GM12891 (cell line): ENCODE data around the gene FAM240A.

Source experiments
- DNase-seq: peaks from one replicate; pipeline ENCODE4 v3.0.0; 2011; ENCODE audit warnings: low spot score; ENCODE audit not compliant: insufficient read length
- FAIRE-seq: peaks from 2 replicates; lab custom pipeline; 2011; peaks lifted over from hg19 to GRCh38; lab: Jason Lieb, UNC
- PAX5 ChIP-seq: IDR thresholded peaks from 2 replicates; pipeline ENCODE4 v1.6.1; 2011; ENCODE audit warnings: low read length, moderate library complexity, mild to moderate bottlenecking; ENCODE audit not compliant: insufficient read depth, severe bottlenecking
- POLR2A ChIP-seq: IDR thresholded peaks from 2 replicates; pipeline ENCODE4 v1.6.1; 2011; ENCODE audit warnings: low read depth, low read length, control low read depth
- POLR2AphosphoS5 ChIP-seq: IDR thresholded peaks from 2 replicates; pipeline ENCODE4 v1.6.1; 2011; ENCODE audit warnings: low read depth, low read length, control low read depth
- POU2F2 ChIP-seq: IDR thresholded peaks from 2 replicates; pipeline ENCODE4 v1.6.1; 2011; ENCODE audit warnings: low read depth, mild to moderate bottlenecking, control low read depth, low read length, moderate library complexity
- SPI1 ChIP-seq: IDR thresholded peaks from 2 replicates; pipeline ENCODE4 v1.6.1; 2011; ENCODE audit warnings: low read depth, low read length, control low read depth
- TAF1 ChIP-seq: IDR thresholded peaks from 2 replicates; pipeline ENCODE4 v1.6.1; 2011; ENCODE audit warnings: low read depth, low read length, control low read depth

The FAM240A gene

DNA sequence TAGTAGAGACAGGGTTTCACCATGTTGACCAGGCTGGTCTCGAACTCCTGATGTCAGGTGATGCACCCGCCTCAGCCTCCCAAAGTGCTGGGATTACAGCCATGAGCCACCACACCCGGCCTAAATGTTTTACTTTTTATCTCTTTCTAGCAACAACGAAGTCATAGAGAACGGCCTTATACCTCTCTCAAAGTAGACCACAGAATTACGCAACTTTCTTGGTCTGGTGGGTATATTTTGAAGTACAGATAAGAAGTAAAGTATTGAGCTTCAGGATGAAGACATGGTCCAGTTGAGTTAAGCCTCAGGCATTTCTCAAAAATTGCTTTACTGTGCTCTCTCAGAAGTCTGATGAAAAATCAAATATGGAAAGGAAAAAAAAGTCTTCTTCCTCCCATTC lies 30.6 kb downstream of the FAM240A start:
- FAIRE-seq (no peak), DNase-seq (no peak)
- TF ChIP-seq POLR2A = no peak
- no peak for TF ChIP-seq POLR2AphosphoS5
- no peak for TF ChIP-seq TAF1
- no peak for TF ChIP-seq PAX5
- TF ChIP-seq SPI1 = no peak
- TF ChIP-seq POU2F2 = no peak

DNA sequence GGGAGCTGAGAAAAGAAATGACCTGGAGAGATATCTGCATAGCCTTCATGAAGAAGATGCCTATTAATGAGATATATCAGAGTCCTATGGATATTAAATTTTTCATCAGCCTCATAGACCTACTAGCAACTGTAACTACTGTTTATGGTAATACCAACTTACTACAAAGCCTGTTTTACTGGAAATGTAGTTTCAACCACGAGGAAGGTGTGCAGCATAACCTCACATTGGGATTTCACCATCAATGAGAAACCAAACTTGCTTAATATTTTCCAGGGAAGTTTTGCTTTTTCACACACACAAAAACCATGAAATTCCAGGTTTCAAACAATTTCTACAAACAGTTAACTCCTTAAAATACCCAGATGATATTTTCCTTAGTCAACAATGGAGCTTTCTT lies 31.4 kb downstream of the FAM240A start:
- DNase-seq (no peak), FAIRE-seq (no peak)
- no peak for TF ChIP-seq POLR2AphosphoS5
- no peak for TF ChIP-seq POLR2A
- no peak for TF ChIP-seq POU2F2
- TF ChIP-seq TAF1 = no peak
- no peak for TF ChIP-seq PAX5
- no peak for TF ChIP-seq SPI1

DNA sequence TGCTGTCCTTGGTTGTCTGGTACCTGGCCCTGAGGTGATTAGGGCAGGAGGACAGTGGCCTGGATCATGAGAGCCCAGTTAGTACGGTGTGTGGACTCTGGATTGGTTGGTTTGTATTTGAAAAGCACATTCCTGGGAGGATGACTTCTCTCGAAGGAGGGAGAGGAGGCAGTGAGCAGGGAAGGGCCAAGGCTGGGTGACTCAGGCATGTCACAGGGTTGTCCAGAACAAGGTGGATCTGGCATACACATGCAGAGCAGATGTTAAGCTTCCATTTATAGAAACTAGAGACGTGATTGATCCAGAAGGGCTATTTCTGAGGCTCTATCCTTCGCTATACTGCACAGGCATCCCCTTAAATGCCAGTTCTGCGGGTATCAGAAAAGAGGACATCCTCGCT lies 34.4 kb downstream of the FAM240A start:
- FAIRE-seq = no peak
- TF ChIP-seq TAF1 (no peak), POU2F2 (no peak), POLR2A (no peak), POLR2AphosphoS5 (no peak), SPI1 (no peak), PAX5 (no peak)

DNA sequence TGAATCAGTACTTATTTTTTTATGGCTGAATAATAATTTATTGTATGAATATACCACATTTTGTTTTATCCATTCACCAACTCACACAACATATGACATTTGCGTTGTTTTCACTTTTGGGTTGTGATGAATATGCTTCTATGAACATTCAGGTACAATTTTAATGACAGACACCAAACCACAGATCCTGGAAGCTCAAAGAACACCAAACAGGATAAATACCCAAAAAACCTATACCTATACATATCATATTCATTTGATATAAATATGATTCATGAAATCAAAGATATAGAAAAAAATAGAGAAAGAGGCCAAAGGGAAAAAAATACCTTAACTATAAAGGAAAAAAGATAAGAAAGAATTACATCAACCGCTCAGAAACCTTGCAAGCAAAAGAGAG lies 35.8 kb downstream of the FAM240A start:
- no peak for FAIRE-seq

More for the DNA sequence above, 34.4 kb downstream of the FAM240A start:
- no peak for DNase-seq

DNA sequence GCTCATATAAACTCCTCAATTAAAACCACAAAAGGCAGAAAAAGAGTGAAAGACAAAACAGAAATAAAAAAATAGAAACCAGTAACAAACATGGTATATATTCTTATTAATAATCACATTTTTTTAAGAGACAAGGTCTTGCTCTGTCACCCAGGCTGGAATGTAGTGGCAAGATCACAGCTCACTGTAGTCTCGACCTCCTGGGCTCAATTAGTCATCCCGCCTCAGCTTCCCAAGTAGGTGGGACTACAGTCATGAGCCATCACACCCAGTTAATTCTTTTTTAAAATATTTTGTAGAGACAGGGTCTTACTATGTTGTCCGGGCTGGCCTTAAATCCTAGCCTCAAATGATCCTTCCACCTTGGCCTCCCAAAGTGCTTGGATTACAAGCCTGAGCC lies 37.1 kb downstream of the FAM240A start:
- TF ChIP-seq POLR2A (no peak), SPI1 (no peak), TAF1 (no peak), POLR2AphosphoS5 (no peak), PAX5 (no peak), POU2F2 (no peak)
- FAIRE-seq = no peak
- DNase-seq = no peak

More for the DNA sequence above, 35.8 kb downstream of the FAM240A start:
- TF ChIP-seq POU2F2 (no peak), POLR2A (no peak), TAF1 (no peak), POLR2AphosphoS5 (no peak), PAX5 (no peak), SPI1 (no peak)
- no peak for DNase-seq

DNA sequence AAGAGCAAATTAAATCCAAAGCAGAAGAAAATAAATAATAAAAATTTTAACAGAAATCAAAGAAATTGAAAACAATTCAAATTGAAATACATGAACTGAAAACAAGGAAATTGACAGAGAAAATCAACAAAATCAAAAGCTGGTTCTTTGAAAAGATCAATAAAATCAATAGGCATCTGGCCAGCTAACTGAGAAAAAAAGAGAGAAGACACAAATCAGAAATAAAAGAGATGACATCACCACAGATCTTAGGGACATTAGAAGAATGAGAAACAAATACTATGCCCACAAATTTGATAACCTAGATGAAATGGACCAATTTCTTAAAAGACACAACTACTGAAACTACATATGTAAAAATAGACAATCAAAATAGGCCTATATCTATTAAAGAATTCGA lies 38.8 kb downstream of the FAM240A start:
- FAIRE-seq = no peak
- no peak for TF ChIP-seq POLR2AphosphoS5
- no peak for TF ChIP-seq SPI1
- no peak for TF ChIP-seq POU2F2
- no peak for TF ChIP-seq POLR2A
- no peak for TF ChIP-seq PAX5
- no peak for TF ChIP-seq TAF1
- no peak for DNase-seq

DNA sequence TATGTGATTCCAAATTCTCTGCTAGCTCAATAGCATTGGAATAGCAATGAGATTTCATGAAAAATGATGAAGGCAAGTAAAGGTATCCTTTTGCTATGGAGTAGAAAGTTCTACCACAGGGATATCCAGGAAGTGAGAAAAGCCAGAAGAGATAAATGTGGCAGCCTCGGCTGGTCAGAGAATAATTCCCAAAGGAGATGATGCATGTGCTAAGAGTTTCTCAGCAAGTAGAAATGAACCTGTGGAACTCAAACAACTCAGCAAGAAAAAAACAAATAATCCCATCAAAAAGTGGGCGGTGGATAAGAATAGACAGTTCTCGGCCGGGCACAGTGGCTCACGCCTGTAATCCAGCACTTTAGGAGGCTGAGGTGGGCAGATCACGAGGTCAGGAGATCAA lies 42.9 kb downstream of the FAM240A start:
- no peak for FAIRE-seq
- no peak for DNase-seq
- no peak for TF ChIP-seq POU2F2
- no peak for TF ChIP-seq PAX5
- no peak for TF ChIP-seq POLR2AphosphoS5
- TF ChIP-seq SPI1 = no peak

DNA sequence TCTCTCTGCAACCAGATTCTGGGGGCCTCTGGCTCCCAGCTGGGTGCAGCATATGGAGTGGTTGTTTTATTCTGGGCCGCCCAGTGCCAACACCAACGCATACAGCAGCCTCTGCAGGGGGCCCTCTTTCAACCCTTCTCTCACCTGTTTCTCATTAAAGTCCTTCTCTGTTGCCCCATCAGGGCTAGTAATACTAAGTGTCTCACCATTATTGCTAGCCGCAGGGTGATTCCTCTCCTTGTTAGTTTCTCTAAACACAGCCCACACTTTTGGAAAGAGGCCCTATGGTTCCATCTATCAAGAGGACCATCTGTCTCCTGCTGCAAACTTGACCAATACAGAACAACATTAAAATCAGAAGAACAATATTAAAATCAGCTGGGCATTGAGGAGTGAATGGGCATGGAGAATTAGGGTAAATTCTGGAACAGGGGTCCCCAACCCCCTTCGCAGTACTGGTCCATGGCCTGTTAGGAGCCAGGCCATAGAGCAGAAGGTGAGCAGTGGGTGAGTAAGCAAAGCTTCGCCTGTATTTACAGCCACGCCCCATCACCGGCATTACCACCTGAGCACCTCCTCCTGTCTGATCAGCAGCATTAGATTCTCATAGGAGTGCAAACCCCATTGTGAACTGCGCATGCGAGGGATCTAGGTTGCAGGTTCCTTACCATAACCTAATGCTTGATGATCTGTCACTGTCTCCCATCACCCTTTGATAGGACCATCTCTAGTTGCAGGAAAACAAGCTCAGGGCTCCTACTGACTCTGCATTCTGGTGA lies 44.6 kb downstream of the FAM240A start:
- DNase-seq (no peak), FAIRE-seq (no peak)

DNA sequence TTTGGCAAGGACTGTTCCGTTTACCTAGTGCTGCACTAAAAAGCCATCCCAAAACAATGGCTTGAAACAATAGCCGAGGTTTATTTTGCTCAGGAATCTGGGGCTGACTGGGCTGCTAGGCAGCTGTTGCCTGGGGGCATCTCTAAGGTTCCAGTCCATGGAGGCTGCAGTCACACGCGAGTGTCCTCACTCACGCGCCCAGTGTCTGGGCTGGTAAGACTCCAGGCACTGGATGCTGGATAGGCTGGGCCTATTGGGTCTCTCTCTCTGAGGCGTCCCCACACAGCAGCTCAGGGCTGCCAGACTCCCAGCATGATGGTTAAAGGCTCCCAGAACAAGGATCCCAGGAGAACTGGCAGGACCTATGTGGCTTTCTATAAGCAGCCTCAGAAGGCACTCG lies 47.0 kb downstream of the FAM240A start:
- FAIRE-seq = no peak
- DNase-seq = no peak
- TF ChIP-seq POLR2AphosphoS5 (no peak), SPI1 (no peak)

More for the DNA sequence above, 44.6 kb downstream of the FAM240A start:
- TF ChIP-seq POLR2AphosphoS5 = no peak
- no peak for TF ChIP-seq TAF1
- no peak for TF ChIP-seq SPI1
- no peak for TF ChIP-seq POU2F2
- TF ChIP-seq PAX5 = no peak
- TF ChIP-seq POLR2A = no peak

DNA sequence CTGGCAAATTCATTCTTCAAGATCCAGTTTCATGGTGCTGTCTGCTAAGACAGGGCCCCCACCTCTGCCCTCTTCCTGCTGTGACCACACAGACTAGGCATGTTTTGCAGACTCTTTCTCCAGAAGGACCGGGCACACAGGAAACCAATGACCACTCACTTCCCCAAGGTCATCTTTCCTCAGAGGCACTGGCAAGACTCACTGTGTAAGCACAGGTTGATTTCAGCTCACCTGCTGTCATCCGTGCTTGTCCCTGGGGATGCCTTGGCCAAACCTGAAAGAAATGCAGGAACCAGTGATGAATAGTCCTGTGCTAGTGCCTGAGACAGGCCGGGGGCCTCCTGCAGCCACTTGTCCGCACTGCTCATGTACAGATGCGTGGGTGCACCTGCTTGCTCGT lies 47.7 kb downstream of the FAM240A start:
- no peak for DNase-seq
- TF ChIP-seq PAX5 (no peak), POLR2AphosphoS5 (no peak)
- FAIRE-seq = no peak
